CD14-positive monocyte (primary cell): ENCODE measurements around the gene CALHM5. TPM values are rescaled to one million over a fixed set of nuclear protein-coding genes. Genes with fewer than 3 reads are reported as not detected.

Source experiments
- DNase-seq, 3 donors: peaks; one replicate each; pipeline ENCODE4 v3.0.0-alpha.2; 2011 to 2022
- H2AFZ ChIP-seq: 2 replicates; pipeline ENCODE4 v1.6.0; 2012; ENCODE audit warnings: mild to moderate bottlenecking, low read depth, low read length, inconsistent platforms; ENCODE audit not compliant: insufficient read depth, poor library complexity, severe bottlenecking
- H3K27ac ChIP-seq, 2 donors: 1 replicate in 1 of 2; 2 replicates in 1 of 2; pipeline ENCODE4 v1.5.1; 2012 to 2013; ENCODE audit warnings: low read length in 2 of 2, control low read depth in 1 of 2, inconsistent platforms in 1 of 2, low read depth in 1 of 2, mild to moderate bottlenecking in 1 of 2
- H3K27me3 ChIP-seq, 2 donors: one replicate each; pipeline versions ENCODE4 v1.6.0 to v1.6.1; 2011 to 2013; ENCODE audit warnings: low read length in 2 of 2; ENCODE audit not compliant: control insufficient read depth in 2 of 2, insufficient read depth in 2 of 2
- H3K36me3 ChIP-seq, 2 donors: replicated peaks in 1 of 2; 1 replicate in 1 of 2; 2 replicates in 1 of 2; pipeline versions ENCODE4 v1.5.1 to v1.6.1; 2012 to 2013; ENCODE audit warnings: low read length in 2 of 2, control low read depth in 1 of 2, inconsistent platforms in 1 of 2, mild to moderate bottlenecking in 1 of 2; ENCODE audit not compliant: insufficient read depth in 2 of 2, control insufficient read depth in 1 of 2
- H3K4me1 ChIP-seq, 2 donors: 1 replicate in 1 of 2; 2 replicates in 1 of 2; pipeline versions ENCODE4 v1.5.1 to v1.6.1; 2012 to 2013; ENCODE audit warnings: low read length in 2 of 2, control low read depth in 1 of 2, inconsistent platforms in 1 of 2, mild to moderate bottlenecking in 1 of 2, moderate library complexity in 1 of 2; ENCODE audit not compliant: insufficient read depth in 2 of 2, control insufficient read depth in 1 of 2
- H3K4me2 ChIP-seq: replicated peaks from 2 replicates; pipeline ENCODE3; 2012; ENCODE audit warnings: low read length, moderate library complexity, mild to moderate bottlenecking; ENCODE audit not compliant: poor library complexity, severe bottlenecking; ENCODE audit errors: extremely low read depth
- H3K4me3 ChIP-seq, 3 experiments: fragments of 200-600 bp in 1 of 3; sonication (generic) in 1 of 3; replicated peaks in 1 of 3; 1 replicate in 2 of 3; 2 replicates in 1 of 3; pipeline ENCODE4 v1.5.1; 2011 to 2013; ENCODE audit warnings: low read length in 3 of 3, mild to moderate bottlenecking in 3 of 3, control low read depth in 2 of 3, low read depth in 2 of 3, inconsistent platforms in 1 of 3, moderate library complexity in 1 of 3
- H3K79me2 ChIP-seq: 2 replicates; pipeline ENCODE4 v1.6.0; 2012; ENCODE audit warnings: mild to moderate bottlenecking, control low read depth, inconsistent platforms, low read length, moderate library complexity; ENCODE audit not compliant: insufficient read depth
- H3K9ac ChIP-seq: 2 replicates; pipeline ENCODE4 v1.6.0; 2017; ENCODE audit warnings: low read length, mild to moderate bottlenecking; ENCODE audit not compliant: insufficient read depth, poor library complexity, severe bottlenecking
- H3K9me3 ChIP-seq, 2 donors: replicated peaks in 1 of 2; 1 replicate in 1 of 2; 2 replicates in 1 of 2; pipeline versions ENCODE4 v1.5.1 to v1.6.1; 2012 to 2013; ENCODE audit warnings: low read length in 2 of 2, control low read depth in 1 of 2; ENCODE audit not compliant: control insufficient read depth in 1 of 2, insufficient read depth in 1 of 2
- H4K20me1 ChIP-seq: 2 replicates; pipeline ENCODE4 v1.6.0; 2012; ENCODE audit warnings: mild to moderate bottlenecking, low read length, control low read depth, moderate library complexity; ENCODE audit not compliant: insufficient read depth
- H3K27ac Mint-ChIP-seq, 7 donors: one replicate each; pipeline ENCODE4 v1.8.0; 2020; ENCODE audit warnings: mild to moderate bottlenecking in 7 of 7, mixed read lengths in 7 of 7, moderate library complexity in 6 of 7, inconsistent platforms in 2 of 7
- H3K27me3 Mint-ChIP-seq, 3 donors: one replicate each; pipeline ENCODE4 v1.8.0; 2021 to 2022; ENCODE audit warnings: low read depth in 3 of 3, mild to moderate bottlenecking in 3 of 3, mixed read lengths in 3 of 3, moderate library complexity in 3 of 3, inconsistent platforms in 1 of 3
- H3K36me3 Mint-ChIP-seq, 2 donors: one replicate each; pipeline ENCODE4 v1.8.0; 2020; ENCODE audit warnings: mixed read lengths in 2 of 2, inconsistent platforms in 1 of 2, mild to moderate bottlenecking in 1 of 2
- H3K4me1 Mint-ChIP-seq: one replicate; pipeline ENCODE4 v1.8.0; 2020; ENCODE audit warnings: mild to moderate bottlenecking, mixed read lengths
- H3K4me3 Mint-ChIP-seq, 2 donors: one replicate each; pipeline ENCODE4 v1.8.0; 2020; ENCODE audit warnings: mild to moderate bottlenecking in 2 of 2, mixed read lengths in 2 of 2, moderate library complexity in 1 of 2
- H3K9me3 Mint-ChIP-seq, 7 donors: one replicate each; pipeline ENCODE4 v1.8.0; 2020 to 2022; ENCODE audit warnings: mixed read lengths in 7 of 7, mild to moderate bottlenecking in 6 of 7, moderate library complexity in 6 of 7, inconsistent platforms in 2 of 7
- WGBS: methylation state at CpG from one replicate; pipeline ENCODE4 v1.1.5; 2013; ENCODE audit warnings: missing lambda C conversion rate; ENCODE audit not compliant: insufficient coverage; 5-methylcytosine and 5-hydroxymethylcytosine counted together
- intact Hi-C, 2 donors: fragments of 100-400 bp; cut with micrococcal nuclease; formaldehyde crosslinking; loops; one replicate each; pipeline versions ENCODE4 v1.15.0 to v1.15.1; 2023
- polyA plus RNA-seq, 3 donors: library from polyadenylated mRNA; depleted of rRNA in 1 of 3; unstranded in 2 of 3; stranded (reverse) in 1 of 3; fragments of 300-500 nt in 2 of 3; fragments of >200 nt in 1 of 3; fragmentation: Illumina TruSeq in 2 of 3; gene quantifications; 1 replicate in 2 of 3; 2 replicates in 1 of 3; pipeline ENCODE4 v1.2.3, GENCODE V29; 2012 to 2021
- TF ChIP-seq, protein P1 (sequence below): fragments of 200-600 bp; IDR thresholded peaks from one replicate; pipeline ENCODE4 v1.8.0; 2022; ENCODE audit warnings: antibody characterized with exemption, mild to moderate bottlenecking

Gene CALHM5
- polyA plus RNA-seq, 3 donors: 0.01 TPM; not detected in 2

DNA sequence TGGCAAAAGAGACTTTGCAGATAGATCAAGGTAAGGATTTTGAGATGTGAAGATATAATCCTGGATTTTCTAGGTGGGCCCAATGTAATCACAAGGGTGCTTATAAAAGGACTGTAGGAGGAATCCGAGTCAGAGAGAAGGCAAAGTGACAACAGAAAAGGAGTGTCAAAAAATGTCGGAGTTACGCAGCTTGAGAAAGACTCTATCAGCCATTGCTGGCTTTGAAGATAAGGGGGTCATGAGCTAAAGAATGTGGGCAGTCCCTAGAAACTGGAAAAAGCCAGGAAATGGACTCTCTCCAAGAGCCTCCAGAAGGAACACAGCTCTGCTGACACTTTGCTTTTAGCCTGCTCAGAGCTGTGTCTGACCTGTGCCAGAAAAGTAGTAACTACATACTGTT is 51.2 kb downstream of the CALHM5 start:
- H3K27ac Mint-ChIP-seq: no peak overlapping the region
- intact Hi-C loops: no loop called here
- H3K27me3 ChIP-seq: no peaks in the 10 kb centered on the region
- no peak overlapping the region for H3K4me3 ChIP-seq
- H3K4me1 ChIP-seq: peaks cover 6 to 9% of the 10 kb centered on the region in 2 donors
- DNase-seq: no peak
- H3K9me3 Mint-ChIP-seq: peaks cover 3 to 9% (median 6%) of the 10 kb centered on the region in 7 donors
- H3K9ac ChIP-seq: no peak overlapping the region
- 90% methylated on average over 3 of the region's 3 CpGs for WGBS
- H3K36me3 ChIP-seq: no peaks in the 10 kb centered on the region
- no peak overlapping the region for H3K4me2 ChIP-seq
- no peak overlapping the region for H3K4me3 Mint-ChIP-seq
- no peaks in the 10 kb centered on the region for H3K36me3 Mint-ChIP-seq
- no peaks in the 10 kb centered on the region for H3K79me2 ChIP-seq
- H4K20me1 ChIP-seq: no peaks in the 10 kb centered on the region
- peaks cover 6 to 12% (median 9%) of the 10 kb centered on the region in 3 donors for H3K27me3 Mint-ChIP-seq
- TF ChIP-seq, protein P1, sequence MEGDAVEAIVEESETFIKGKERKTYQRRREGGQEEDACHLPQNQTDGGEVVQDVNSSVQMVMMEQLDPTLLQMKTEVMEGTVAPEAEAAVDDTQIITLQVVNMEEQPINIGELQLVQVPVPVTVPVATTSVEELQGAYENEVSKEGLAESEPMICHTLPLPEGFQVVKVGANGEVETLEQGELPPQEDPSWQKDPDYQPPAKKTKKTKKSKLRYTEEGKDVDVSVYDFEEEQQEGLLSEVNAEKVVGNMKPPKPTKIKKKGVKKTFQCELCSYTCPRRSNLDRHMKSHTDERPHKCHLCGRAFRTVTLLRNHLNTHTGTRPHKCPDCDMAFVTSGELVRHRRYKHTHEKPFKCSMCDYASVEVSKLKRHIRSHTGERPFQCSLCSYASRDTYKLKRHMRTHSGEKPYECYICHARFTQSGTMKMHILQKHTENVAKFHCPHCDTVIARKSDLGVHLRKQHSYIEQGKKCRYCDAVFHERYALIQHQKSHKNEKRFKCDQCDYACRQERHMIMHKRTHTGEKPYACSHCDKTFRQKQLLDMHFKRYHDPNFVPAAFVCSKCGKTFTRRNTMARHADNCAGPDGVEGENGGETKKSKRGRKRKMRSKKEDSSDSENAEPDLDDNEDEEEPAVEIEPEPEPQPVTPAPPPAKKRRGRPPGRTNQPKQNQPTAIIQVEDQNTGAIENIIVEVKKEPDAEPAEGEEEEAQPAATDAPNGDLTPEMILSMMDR: no peak
- H2AFZ ChIP-seq: peak overlapping the region; percentile 12
- H3K27ac ChIP-seq: no peak overlapping the region
- H3K9me3 ChIP-seq: peaks cover 5 to 8% of the 10 kb centered on the region in 2 donors
- peaks cover 13% of the 10 kb centered on the region for H3K4me1 Mint-ChIP-seq

DNA sequence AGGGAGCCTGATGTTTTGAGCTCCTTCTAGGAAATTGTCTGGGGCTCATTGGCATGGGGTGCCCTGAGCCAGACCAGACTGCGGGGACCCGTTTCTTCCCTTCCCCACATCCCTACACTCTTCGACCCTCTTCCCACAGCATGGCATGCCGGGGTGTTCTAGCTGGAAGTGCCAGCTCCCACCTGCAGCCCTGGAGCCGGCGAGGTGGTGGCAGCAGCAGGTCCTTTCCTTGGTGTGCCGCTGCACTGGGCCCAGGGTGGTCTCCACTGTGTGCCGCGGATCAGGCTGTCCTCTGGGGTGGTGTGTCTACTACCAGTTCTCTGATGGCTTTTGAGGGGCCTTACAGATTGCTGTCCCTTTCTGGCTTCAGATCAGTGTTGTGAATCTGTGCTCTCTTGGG is 52.4 kb downstream of the CALHM5 start:
- Mint-ChIP-seq H3K4me1 (peaks cover 24% of the 10 kb centered on the region), H3K4me3 (no peak overlapping the region), H3K36me3 (no peaks in the 10 kb centered on the region), H3K9me3 (peaks cover 3 to 9% (median 6%) of the 10 kb centered on the region in 7 donors), H3K27ac (peak overlapping the region in 1 of 7 donors; percentile 10), H3K27me3 (peaks cover 6 to 12% (median 9%) of the 10 kb centered on the region in 3 donors)
- H3K9ac ChIP-seq: no peak overlapping the region
- no peak overlapping the region for H3K4me2 ChIP-seq
- peaks cover 5 to 8% of the 10 kb centered on the region in 2 donors for H3K9me3 ChIP-seq
- no peaks in the 10 kb centered on the region for H3K79me2 ChIP-seq
- H4K20me1 ChIP-seq: no peaks in the 10 kb centered on the region
- TF ChIP-seq, protein P1: no peak
- intact Hi-C loops: no loop called here
- WGBS: 95% methylated on average over 7 of the region's 9 CpGs
- no peaks in the 10 kb centered on the region for H3K27me3 ChIP-seq
- H3K36me3 ChIP-seq: no peaks in the 10 kb centered on the region
- H3K27ac ChIP-seq: no peak overlapping the region
- H3K4me1 ChIP-seq: peaks cover 14 to 18% of the 10 kb centered on the region in 2 donors
- H3K4me3 ChIP-seq: no peak overlapping the region
- DNase-seq: no peak
- no peak overlapping the region for H2AFZ ChIP-seq
